GM12878 (cell line): ENCODE measurements around the gene MBOAT7. TPM values are rescaled to one million over a fixed set of nuclear protein-coding genes. Genes with fewer than 3 reads are reported as not detected.

Source experiments
- ATAC-seq: fragments of 200-7000 bp; cut with Tn5 transposase; 3 replicates; pipeline ENCODE4 v1.9.1; 2020; ENCODE audit warnings: mild to moderate bottlenecking, moderate library complexity
- BruUV-seq: library from RNA; stranded (reverse); fragments of 400-500 nt; replicated peaks from 2 replicates; lab custom pipeline; 2021; lab: Mats Ljungman, UMichigan
- CTCF ChIA-PET: fragments of 300-600 bp; sonication (Branson Sonifier 250); formaldehyde crosslinking; extraction: SDS; loops from one replicate; lab custom pipeline; 2021; ENCODE audit warnings: inconsistent platforms; lab: Yijun Ruan, JAX
- POLR2A ChIA-PET: fragments of 350-600 bp; formaldehyde crosslinking; extraction: SDS; loops from one replicate; lab custom pipeline; 2021; ENCODE audit warnings: inconsistent platforms; lab: Charles Lee
- RAD21 ChIA-PET: fragments of 300-600 bp; sonication (Branson Sonifier 250); formaldehyde crosslinking; loops from one replicate; lab custom pipeline; 2023; ENCODE audit warnings: antibody characterized with exemption; ENCODE audit not compliant: unreplicated experiment; lab: Charles Lee
- SMC1A ChIA-PET: fragments of 300-600 bp; sonication (Branson Sonifier 250); formaldehyde crosslinking; loops from one replicate; lab custom pipeline; 2023; ENCODE audit not compliant: unreplicated experiment, uncharacterized antibody; lab: Charles Lee
- DNase-seq: peaks from one replicate; pipeline ENCODE4 v3.0.0-alpha.2; 2011; ENCODE audit warnings: low read depth, low spot score
- FAIRE-seq: peaks from 3 replicates; lab custom pipeline; 2011; peaks lifted over from hg19 to GRCh38; lab: Jason Lieb, UNC
- H2AFZ ChIP-seq: 2 replicates; pipeline ENCODE4 v1.6.0; 2011; ENCODE audit warnings: low read depth, low read length, control low read depth; ENCODE audit not compliant: control insufficient read depth
- H3K27ac ChIP-seq: 2 replicates; pipeline ENCODE4 v1.5.1; 2011; ENCODE audit warnings: control low read depth; ENCODE audit not compliant: control insufficient read depth, insufficient read depth
- H3K27me3 ChIP-seq, 2 experiments: replicated peaks in 1 of 2; 2 replicates each; pipeline versions ENCODE4 v1.6.0 to v1.6.1; 2011; ENCODE audit warnings: low read length in 1 of 2; ENCODE audit not compliant: control insufficient read depth in 2 of 2, insufficient read depth in 2 of 2
- H3K36me3 ChIP-seq, 2 experiments: 2 replicates each; pipeline ENCODE4 v1.5.1; 2011; ENCODE audit warnings: low read length in 1 of 2; ENCODE audit not compliant: control insufficient read depth in 2 of 2, insufficient read depth in 2 of 2
- H3K4me1 ChIP-seq: 2 replicates; pipeline ENCODE4 v1.6.1; 2011; ENCODE audit warnings: mild to moderate bottlenecking, low read length, moderate library complexity, mixed read lengths; ENCODE audit not compliant: control insufficient read depth, insufficient read depth
- H3K4me2 ChIP-seq: 2 replicates; pipeline ENCODE4 v1.6.0; 2011; ENCODE audit warnings: control low read depth; ENCODE audit not compliant: control insufficient read depth, insufficient read depth
- H3K4me3 ChIP-seq: fragments of 200-600 bp; sonication (generic); 2 replicates; pipeline ENCODE4 v1.5.1; 2016
- H3K79me2 ChIP-seq: 2 replicates; pipeline ENCODE4 v1.6.0; 2011; ENCODE audit warnings: low read length; ENCODE audit not compliant: control insufficient read depth, insufficient read depth
- H3K9ac ChIP-seq: 2 replicates; pipeline ENCODE4 v1.8.0; 2011; ENCODE audit warnings: low read length, control low read depth, mixed read lengths; ENCODE audit not compliant: control insufficient read depth, insufficient read depth
- H3K9me3 ChIP-seq: replicated peaks from 3 replicates; pipeline ENCODE4 v1.5.1; 2011; ENCODE audit warnings: mild to moderate bottlenecking, low read length; ENCODE audit not compliant: control insufficient read depth, insufficient read depth
- H4K20me1 ChIP-seq: 2 replicates; pipeline ENCODE4 v1.6.0; 2011; ENCODE audit not compliant: control insufficient read depth, insufficient read depth
- ASH2L ChIP-seq: fragments of 300-600, 200-600 bp; sonication (generic); IDR thresholded peaks from 2 replicates; pipeline ENCODE4 v1.6.1; 2017; ENCODE audit warnings: low read depth, mild to moderate bottlenecking, borderline replicate concordance
- CHD1 ChIP-seq: IDR thresholded peaks from 2 replicates; pipeline ENCODE4 v1.6.1; 2012; ENCODE audit warnings: low read depth, low read length, improper control_type of control experiment
- CREM ChIP-seq: IDR thresholded peaks from 2 replicates; pipeline ENCODE4 v1.6.1; 2014; ENCODE audit warnings: antibody characterized with exemption, low read depth
- MEF2B ChIP-seq: fragments of 450-650 bp; IDR thresholded peaks from 2 replicates; pipeline ENCODE4 v1.6.1; 2018; ENCODE audit warnings: mild to moderate bottlenecking, moderate library complexity; ENCODE audit not compliant: partially characterized antibody, poor library complexity, severe bottlenecking
- NBN ChIP-seq: fragments of 450-650 bp; IDR thresholded peaks from 2 replicates; pipeline ENCODE4 v1.6.1; 2016
- NRF1 ChIP-seq: conservative IDR thresholded peaks from 2 replicates; pipeline ENCODE4 v1.6.1; 2011; ENCODE audit warnings: mild to moderate bottlenecking, low read depth, low read length, improper control_type of control experiment
- SMAD1 ChIP-seq: fragments of 450-650 bp; IDR thresholded peaks from 2 replicates; pipeline ENCODE4 v1.6.1; 2018; ENCODE audit warnings: mild to moderate bottlenecking, low read depth; ENCODE audit not compliant: partially characterized antibody
- TAF1 ChIP-seq: IDR thresholded peaks from 2 replicates; pipeline ENCODE4 v1.6.1; 2011; ENCODE audit warnings: mild to moderate bottlenecking, low read depth, low read length, borderline replicate concordance
- ZNF207 ChIP-seq: fragments of 450-650 bp; IDR thresholded peaks from 2 replicates; pipeline ENCODE4 v1.6.1; 2014; ENCODE audit warnings: antibody characterized with exemption, mild to moderate bottlenecking, borderline replicate concordance
- WGBS: methylation state at CpG from one replicate; pipeline ENCODE4 v1.1.6; 2016; ENCODE audit warnings: low lambda C conversion rate; ENCODE audit not compliant: insufficient replicate concordance, insufficient coverage; ENCODE audit errors: missing lambda C conversion rate; 5-methylcytosine and 5-hydroxymethylcytosine counted together
- in situ Hi-C: fragments of 300-500 bp; cut with MboI; formaldehyde crosslinking; loops from 9 replicates; pipeline ENCODE4 v1.14.3; 2018; ENCODE audit warnings: mixed read lengths
- intact Hi-C: fragments of 100-400 bp; cut with micrococcal nuclease; formaldehyde crosslinking; loops from one replicate; pipeline ENCODE4 v1.14.2; 2022; ENCODE audit not compliant: unreplicated experiment
- polyA plus RNA-seq, 11 experiments: library from polyadenylated mRNA; depleted of rRNA in 4 of 11; unstranded in 6 of 11; stranded (reverse) in 5 of 11; fragments of >200 nt; fragmentation: Nextera tagmentation in 4 of 11; fragmentation: Illumina TruSeq in 1 of 11; extraction: Ambion mirVana in 4 of 11; extraction: Trizol in 1 of 11; gene quantifications; 1 replicate in 1 of 11; 2 replicates in 10 of 11; pipeline versions ENCODE4 v1.2.1 to v1.2.3, GENCODE V29; 2011 to 2016; ENCODE audit warnings: inconsistent platforms in 2 of 11, missing spikeins in 2 of 11, low read depth in 1 of 11
- total RNA-seq, 4 experiments: library from RNA; depleted of rRNA in 3 of 4; stranded (reverse); fragments of >200 nt in 3 of 4; fragmentation: Illumina TruSeq in 1 of 4; extraction: Trizol in 1 of 4; gene quantifications; 2 replicates each; pipeline versions ENCODE4 v1.2.1 to v1.2.3, GENCODE V29; 2013 to 2021
- TF ChIP-seq, protein P1 (sequence below): fragments of 450-650 bp; formaldehyde crosslinking; IDR thresholded peaks from 2 replicates; pipeline ENCODE4 v1.4.0; 2020; ENCODE audit warnings: mild to moderate bottlenecking, moderate library complexity

The MBOAT7 gene
- total and polyA plus RNA-seq, 10 of the 15 experiments (the other 5 are each of a cell fraction or from before 2014, with no cell fraction given), result 0.69 to 44.5 (median 21.7) TPM

DNA sequence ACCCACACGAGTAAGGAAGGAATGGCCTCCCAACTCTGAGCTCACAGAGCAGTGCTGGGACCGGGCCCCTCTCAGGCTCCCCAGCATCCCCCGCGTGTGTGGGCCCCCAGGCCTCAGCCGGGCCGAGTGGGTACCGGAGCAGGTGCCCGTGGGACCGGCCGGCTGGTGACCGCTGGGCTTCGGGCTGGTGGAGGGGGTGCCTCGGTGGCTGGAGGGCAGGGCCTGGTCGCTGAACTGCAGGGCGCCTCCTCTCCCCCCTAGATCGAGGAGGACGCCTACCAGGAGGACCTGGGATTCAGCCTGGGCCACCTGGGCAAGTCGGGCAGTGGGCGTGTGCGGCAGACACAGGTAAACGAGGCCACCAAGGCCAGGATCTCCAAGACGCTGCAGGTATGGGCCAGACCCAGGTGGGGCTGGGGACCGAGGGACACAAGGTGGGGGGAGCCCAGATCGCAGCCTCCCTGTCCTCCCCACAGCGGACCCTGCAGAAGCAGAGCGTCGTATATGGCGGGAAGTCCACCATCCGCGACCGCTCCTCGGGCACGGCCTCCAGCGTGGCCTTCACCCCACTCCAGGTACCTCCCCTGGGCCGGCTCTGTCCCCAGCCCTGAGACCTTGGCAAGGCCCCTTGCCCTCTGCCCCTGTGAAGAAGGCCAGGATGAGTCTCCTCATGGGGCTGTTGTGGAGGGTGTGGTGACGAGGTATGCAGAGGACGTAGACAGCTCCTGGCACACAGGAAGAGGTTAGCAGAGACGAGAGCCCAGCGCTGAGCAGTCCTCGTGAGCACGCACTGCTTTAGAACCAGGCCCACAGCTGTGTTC is 60.4 kb downstream of the MBOAT7 start:
- no TSS peak for BruUV-seq
- Histone ChIP-seq H2AFZ (no peak overlapping the region), H3K4me2 (no peak overlapping the region), H3K36me3 (peaks cover 0 to 22% of the 10 kb centered on the region in 2 experiments; a peak in 3 of 4 replicates), H3K79me2 (no peaks in the 10 kb centered on the region), H3K9ac (no peak overlapping the region), H3K4me3 (no peak overlapping the region), H3K4me1 (no peaks in the 10 kb centered on the region), H3K27ac (no peak overlapping the region), H3K9me3 (peaks cover 2% of the 10 kb centered on the region; the same call in 2 of the 3 replicates), H3K27me3 (no peaks in the 10 kb centered on the region), H4K20me1 (no peaks in the 10 kb centered on the region)
- over 99% methylated on average over 41 of the region's 41 CpGs for WGBS
- ChIA-PET RAD21 (no interaction called here), SMC1A (no interaction called here), CTCF (no interaction called here), POLR2A (no interaction called here)
- no peak for DNase-seq
- TF ChIP-seq, protein P1, sequence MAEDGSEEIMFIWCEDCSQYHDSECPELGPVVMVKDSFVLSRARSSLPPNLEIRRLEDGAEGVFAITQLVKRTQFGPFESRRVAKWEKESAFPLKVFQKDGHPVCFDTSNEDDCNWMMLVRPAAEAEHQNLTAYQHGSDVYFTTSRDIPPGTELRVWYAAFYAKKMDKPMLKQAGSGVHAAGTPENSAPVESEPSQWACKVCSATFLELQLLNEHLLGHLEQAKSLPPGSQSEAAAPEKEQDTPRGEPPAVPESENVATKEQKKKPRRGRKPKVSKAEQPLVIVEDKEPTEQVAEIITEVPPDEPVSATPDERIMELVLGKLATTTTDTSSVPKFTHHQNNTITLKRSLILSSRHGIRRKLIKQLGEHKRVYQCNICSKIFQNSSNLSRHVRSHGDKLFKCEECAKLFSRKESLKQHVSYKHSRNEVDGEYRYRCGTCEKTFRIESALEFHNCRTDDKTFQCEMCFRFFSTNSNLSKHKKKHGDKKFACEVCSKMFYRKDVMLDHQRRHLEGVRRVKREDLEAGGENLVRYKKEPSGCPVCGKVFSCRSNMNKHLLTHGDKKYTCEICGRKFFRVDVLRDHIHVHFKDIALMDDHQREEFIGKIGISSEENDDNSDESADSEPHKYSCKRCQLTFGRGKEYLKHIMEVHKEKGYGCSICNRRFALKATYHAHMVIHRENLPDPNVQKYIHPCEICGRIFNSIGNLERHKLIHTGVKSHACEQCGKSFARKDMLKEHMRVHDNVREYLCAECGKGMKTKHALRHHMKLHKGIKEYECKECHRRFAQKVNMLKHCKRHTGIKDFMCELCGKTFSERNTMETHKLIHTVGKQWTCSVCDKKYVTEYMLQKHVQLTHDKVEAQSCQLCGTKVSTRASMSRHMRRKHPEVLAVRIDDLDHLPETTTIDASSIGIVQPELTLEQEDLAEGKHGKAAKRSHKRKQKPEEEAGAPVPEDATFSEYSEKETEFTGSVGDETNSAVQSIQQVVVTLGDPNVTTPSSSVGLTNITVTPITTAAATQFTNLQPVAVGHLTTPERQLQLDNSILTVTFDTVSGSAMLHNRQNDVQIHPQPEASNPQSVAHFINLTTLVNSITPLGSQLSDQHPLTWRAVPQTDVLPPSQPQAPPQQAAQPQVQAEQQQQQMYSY (CRISPR knock-in tag), result no peak
- TF ChIP-seq SMAD1, result no peak
- TF ChIP-seq NRF1, result no peak
- TF ChIP-seq TAF1, result no peak
- no peak for TF ChIP-seq CHD1
- no peak for TF ChIP-seq ASH2L
- no peak for TF ChIP-seq CREM
- TF ChIP-seq NBN, result no peak
- TF ChIP-seq ZNF207, result no peak
- TF ChIP-seq MEF2B, result no peak
- intact Hi-C loops (no loop called here), in situ Hi-C loops (loop anchor here (25.0 kb wide), 1 partner anchor 1533 kb away; the partner anchor contains the start of gene U2AF2)
- ATAC-seq, result no peak
- FAIRE-seq, result no peak
